Tibial nerve (tissue), 4 donors: ENCODE results near the gene ABLIM2. TPM values are rescaled to one million over a fixed set of nuclear protein-coding genes. Genes with fewer than 3 reads are reported as not detected.

ENCODE experiments used
- DNase-seq, 2 donors: peaks; one replicate each; pipeline ENCODE4 v3.0.0-alpha.2; 2019; ENCODE audit warnings: low spot score in 2 of 2
- H3K27ac ChIP-seq, 4 donors: fragments of 200-600 bp; sonication (generic) in 3 of 4; one replicate each; pipeline ENCODE4 v1.5.1; 2017 to 2019; ENCODE audit warnings: mild to moderate bottlenecking in 1 of 4
- H3K27me3 ChIP-seq, 2 donors: fragments of 200-600 bp; sonication (generic) in 1 of 2; one replicate each; pipeline versions ENCODE4 v1.5.1 to v1.6.0; 2017 to 2019
- H3K36me3 ChIP-seq, 3 donors: fragments of 200-600 bp; sonication (generic); one replicate each; pipeline ENCODE4 v1.5.1; 2018 to 2019
- H3K4me1 ChIP-seq, 4 donors: fragments of 200-600 bp; sonication (generic) in 3 of 4; one replicate each; pipeline ENCODE4 v1.5.1; 2017 to 2019
- H3K4me3 ChIP-seq, 4 donors: fragments of 200-600 bp; sonication (generic) in 3 of 4; one replicate each; pipeline ENCODE4 v1.5.1; 2017 to 2019; ENCODE audit warnings: mild to moderate bottlenecking in 1 of 4, moderate library complexity in 1 of 4
- H3K9me3 ChIP-seq, 4 donors: fragments of 200-600 bp; sonication (generic) in 3 of 4; one replicate each; pipeline ENCODE4 v1.5.1; 2017 to 2019
- EP300 ChIP-seq, 2 donors: sonication (generic); formaldehyde crosslinking; IDR thresholded peaks; one replicate each; pipeline ENCODE4 v1.6.1; 2017; ENCODE audit warnings: antibody characterized with exemption in 2 of 2, mild to moderate bottlenecking in 1 of 2
- POLR2A ChIP-seq, 2 donors: fragments of 450-650 bp; IDR thresholded peaks; one replicate each; pipeline ENCODE4 v1.6.1; 2017; ENCODE audit warnings: antibody characterized with exemption in 2 of 2, mild to moderate bottlenecking in 2 of 2, moderate library complexity in 2 of 2
- WGBS, 2 donors: methylation state at CpG; one replicate each; pipeline ENCODE4 v1.1.5; 2018; 5-methylcytosine and 5-hydroxymethylcytosine counted together
- total RNA-seq, 4 donors: library from RNA; depleted of rRNA; stranded (reverse); fragments of >200 nt; gene quantifications; one replicate each; pipeline ENCODE4 v1.1.0, GENCODE V29; 2016
- TF ChIP-seq, protein P1 (sequence below), 5 experiments: fragments of 200-600 bp in 3 of 5; fragments of 450-650 bp in 2 of 5; sonication (generic) in 3 of 5; IDR thresholded peaks; one replicate each; pipeline ENCODE4 v1.5.1; 2016 to 2019; ENCODE audit warnings: antibody characterized with exemption in 5 of 5, mild to moderate bottlenecking in 3 of 5, moderate library complexity in 2 of 5

ABLIM2 gene
- total RNA-seq, 4 donors from 2014 or later, result 29.1 to 125 (median 41.7) TPM

DNA sequence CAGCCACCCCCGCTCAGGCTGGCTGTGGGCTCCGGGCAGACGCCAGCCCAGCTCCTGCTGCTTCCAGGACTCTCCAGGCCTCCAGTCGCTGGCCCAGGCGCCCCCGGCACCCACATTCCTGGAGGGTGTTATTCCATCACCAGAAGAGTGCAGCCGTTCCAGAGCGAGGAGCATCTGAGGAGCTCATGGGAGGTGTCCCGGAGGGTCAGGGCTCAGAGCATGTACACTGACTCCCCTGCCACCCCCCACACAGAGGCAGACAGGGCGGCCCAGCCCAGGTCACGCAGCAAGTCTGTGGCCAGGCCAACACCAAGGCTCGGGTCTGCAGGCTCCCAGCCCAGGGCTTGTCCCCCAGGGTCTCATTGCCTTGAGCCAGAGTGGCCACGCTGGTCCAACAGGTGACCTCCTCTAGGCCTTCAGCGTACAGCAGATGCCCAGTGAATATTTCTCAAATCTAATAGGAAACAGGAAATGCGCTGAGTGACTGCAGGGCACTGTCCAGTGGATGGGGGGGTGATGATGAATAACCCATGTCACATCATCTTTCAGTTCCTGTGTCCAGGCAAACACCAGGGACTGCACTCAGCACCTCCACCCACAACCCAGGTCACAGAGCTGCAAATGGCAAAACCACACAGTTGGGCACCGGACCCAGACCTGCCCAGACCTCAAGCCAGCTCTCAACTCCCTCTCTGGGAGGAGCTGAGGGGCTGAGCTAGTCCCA, 37.2 kb downstream of the ABLIM2 start:
- Histone ChIP-seq H3K27me3 (no peaks in the 10 kb centered on the region), H3K4me3 (no peak overlapping the region), H3K36me3 (peaks cover 0 to 11% (median 0%) of the 10 kb centered on the region in 3 donors), H3K27ac (no peak overlapping the region), H3K4me1 (peaks cover 0 to 9% (median 0%) of the 10 kb centered on the region in 4 donors), H3K9me3 (peaks cover 0 to 5% (median 0%) of the 10 kb centered on the region in 4 donors)
- TF ChIP-seq EP300 (IDR thresholded peaks at IDR 0.05), result no peak
- TF ChIP-seq, protein P1, sequence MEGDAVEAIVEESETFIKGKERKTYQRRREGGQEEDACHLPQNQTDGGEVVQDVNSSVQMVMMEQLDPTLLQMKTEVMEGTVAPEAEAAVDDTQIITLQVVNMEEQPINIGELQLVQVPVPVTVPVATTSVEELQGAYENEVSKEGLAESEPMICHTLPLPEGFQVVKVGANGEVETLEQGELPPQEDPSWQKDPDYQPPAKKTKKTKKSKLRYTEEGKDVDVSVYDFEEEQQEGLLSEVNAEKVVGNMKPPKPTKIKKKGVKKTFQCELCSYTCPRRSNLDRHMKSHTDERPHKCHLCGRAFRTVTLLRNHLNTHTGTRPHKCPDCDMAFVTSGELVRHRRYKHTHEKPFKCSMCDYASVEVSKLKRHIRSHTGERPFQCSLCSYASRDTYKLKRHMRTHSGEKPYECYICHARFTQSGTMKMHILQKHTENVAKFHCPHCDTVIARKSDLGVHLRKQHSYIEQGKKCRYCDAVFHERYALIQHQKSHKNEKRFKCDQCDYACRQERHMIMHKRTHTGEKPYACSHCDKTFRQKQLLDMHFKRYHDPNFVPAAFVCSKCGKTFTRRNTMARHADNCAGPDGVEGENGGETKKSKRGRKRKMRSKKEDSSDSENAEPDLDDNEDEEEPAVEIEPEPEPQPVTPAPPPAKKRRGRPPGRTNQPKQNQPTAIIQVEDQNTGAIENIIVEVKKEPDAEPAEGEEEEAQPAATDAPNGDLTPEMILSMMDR (IDR thresholded peaks at IDR 0.05), result no peak
- no peak for TF ChIP-seq POLR2A (IDR thresholded peaks at IDR 0.05)
- no peak for DNase-seq
- 92% methylated on average over 7 to 16 of the region's 16 CpGs for WGBS, 2 donors

DNA sequence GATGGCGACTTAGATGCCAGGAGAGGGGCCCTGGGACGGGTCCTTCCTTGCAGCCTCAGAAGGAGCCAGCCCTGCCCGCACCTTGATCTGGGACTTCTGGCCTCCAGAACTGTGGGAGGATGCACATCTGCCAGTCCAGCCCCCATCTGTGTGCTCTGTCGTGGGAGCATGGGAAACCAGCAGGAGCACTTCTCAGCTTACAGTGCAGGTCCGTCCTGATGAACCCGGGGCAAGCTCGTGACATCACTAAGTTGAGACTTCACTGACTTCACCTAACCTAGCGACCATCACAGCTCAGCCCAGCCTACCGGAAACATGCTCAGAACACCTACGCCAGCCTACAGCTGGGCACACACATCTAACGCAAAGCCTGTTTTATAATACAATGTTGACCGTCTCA, 38.1 kb downstream of the ABLIM2 start:
- peaks cover 0 to 9% (median 0%) of the 10 kb centered on the region in 4 donors for H3K4me1 ChIP-seq
- no peak for DNase-seq
- H3K36me3 ChIP-seq, result peaks cover 0 to 4% (median 0%) of the 10 kb centered on the region in 3 donors
- no peak overlapping the region for H3K4me3 ChIP-seq
- TF ChIP-seq, protein P1 (IDR thresholded peaks at IDR 0.05), result no peak
- no peak for TF ChIP-seq EP300 (IDR thresholded peaks at IDR 0.05)
- TF ChIP-seq POLR2A (IDR thresholded peaks at IDR 0.05), result no peak
- 73 to 79% methylated on average over 12 of the region's 12 CpGs for WGBS, 2 donors
- no peak overlapping the region for H3K27ac ChIP-seq
- H3K9me3 ChIP-seq, result peaks cover 0 to 5% (median 0%) of the 10 kb centered on the region in 4 donors
- no peaks in the 10 kb centered on the region for H3K27me3 ChIP-seq

DNA sequence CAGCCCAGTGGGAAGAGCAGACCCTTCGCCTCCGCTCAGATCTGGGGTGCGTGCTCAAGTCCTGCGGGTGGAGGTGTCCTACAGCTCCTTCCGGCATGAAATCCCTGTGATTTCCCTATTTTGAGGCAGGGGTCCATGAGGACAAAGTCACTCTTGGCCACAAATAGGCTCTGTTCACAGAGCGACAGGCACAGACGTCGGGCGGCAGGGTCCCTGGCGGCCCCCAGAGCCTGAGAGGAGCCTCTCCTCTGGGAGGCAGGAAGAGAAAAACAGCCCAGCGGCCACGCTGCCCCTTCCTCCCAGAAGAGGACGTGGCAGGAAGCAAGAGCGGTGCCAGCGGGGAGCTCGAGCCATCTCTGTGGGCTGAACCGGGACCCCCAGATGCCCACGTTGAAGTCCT, 38.7 kb downstream of the ABLIM2 start:
- H3K27me3 ChIP-seq, result no peaks in the 10 kb centered on the region
- no peaks in the 10 kb centered on the region for H3K36me3 ChIP-seq
- peaks cover 0 to 9% (median 0%) of the 10 kb centered on the region in 4 donors for H3K4me1 ChIP-seq
- no peak for DNase-seq
- no peak overlapping the region for H3K4me3 ChIP-seq
- WGBS, 2 donors, result 79 to 84% methylated on average over 16 to 18 of the region's 18 CpGs
- peaks cover 0 to 5% (median 0%) of the 10 kb centered on the region in 4 donors for H3K9me3 ChIP-seq
- H3K27ac ChIP-seq, result no peak overlapping the region
- TF ChIP-seq, protein P1 (IDR thresholded peaks at IDR 0.05), result no peak
- TF ChIP-seq EP300 (IDR thresholded peaks at IDR 0.05) (no peak), POLR2A (IDR thresholded peaks at IDR 0.05) (no peak)

DNA sequence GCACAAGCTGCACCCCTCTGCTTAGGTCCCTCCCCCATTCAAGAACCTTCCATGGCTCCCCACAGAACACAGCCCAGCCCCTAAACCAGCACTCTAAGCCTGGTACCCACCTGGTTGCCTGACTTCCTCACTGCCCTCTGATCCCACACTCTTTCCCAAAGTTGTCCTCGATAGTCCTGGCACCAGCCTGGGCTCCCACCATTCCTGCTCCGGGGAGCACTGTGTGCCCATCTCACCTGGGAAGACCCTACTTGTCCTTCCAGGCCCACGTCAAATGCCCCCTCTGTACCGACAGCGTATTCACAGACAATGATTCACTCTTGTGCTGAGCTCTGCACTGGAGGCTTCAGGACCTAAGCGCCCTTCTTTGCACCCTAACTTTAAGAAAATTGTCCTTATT, 40.1 kb downstream of the ABLIM2 start:
- no peak for DNase-seq
- no peak overlapping the region for H3K4me3 ChIP-seq
- H3K27me3 ChIP-seq, result no peaks in the 10 kb centered on the region
- H3K36me3 ChIP-seq, result no peaks in the 10 kb centered on the region
- peaks cover 0 to 14% (median 2%) of the 10 kb centered on the region in 4 donors for H3K4me1 ChIP-seq
- WGBS, 2 donors, result 88 to 95% methylated on average over 6 of the region's 6 CpGs
- TF ChIP-seq EP300 (IDR thresholded peaks at IDR 0.05) (no peak), POLR2A (IDR thresholded peaks at IDR 0.05) (no peak)
- TF ChIP-seq, protein P1 (IDR thresholded peaks at IDR 0.05), result no peak
- peaks cover 0 to 5% (median 0%) of the 10 kb centered on the region in 4 donors for H3K9me3 ChIP-seq
- H3K27ac ChIP-seq, result no peak overlapping the region

DNA sequence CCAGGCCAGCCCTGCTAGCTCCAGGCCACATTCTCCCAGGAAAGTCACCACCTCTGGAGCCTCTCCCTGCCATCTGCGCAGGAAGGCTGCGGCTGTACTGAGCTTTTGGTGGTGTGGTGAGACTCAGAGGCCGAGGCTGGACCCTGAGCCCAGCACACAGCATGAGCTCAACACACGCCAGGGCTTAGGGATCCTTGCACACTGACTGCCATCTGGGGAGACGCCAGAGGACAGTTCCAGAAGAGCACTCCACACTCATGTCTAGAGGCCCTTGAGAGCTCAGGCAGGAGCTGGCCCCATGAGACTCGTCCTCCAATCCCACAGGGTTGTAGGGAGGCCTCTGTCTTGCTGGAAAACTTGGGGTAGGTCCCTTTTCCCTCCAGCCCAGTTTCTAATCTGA, 40.6 kb downstream of the ABLIM2 start:
- Histone ChIP-seq H3K27me3 (no peaks in the 10 kb centered on the region), H3K27ac (no peak overlapping the region), H3K9me3 (peaks cover 0 to 5% (median 0%) of the 10 kb centered on the region in 4 donors), H3K4me3 (no peak overlapping the region), H3K4me1 (peaks cover 0 to 17% (median 2%) of the 10 kb centered on the region in 4 donors), H3K36me3 (no peaks in the 10 kb centered on the region)
- WGBS, 2 donors, result 83 to 100% methylated on average over 5 to 6 of the region's 6 CpGs
- TF ChIP-seq EP300 (IDR thresholded peaks at IDR 0.05) (no peak), POLR2A (IDR thresholded peaks at IDR 0.05) (no peak)
- TF ChIP-seq, protein P1 (IDR thresholded peaks at IDR 0.05), result no peak
- DNase-seq, result no peak
